ENCODE data around the gene CTDP1. TPM values are rescaled to one million over a fixed set of nuclear protein-coding genes. Genes with fewer than 3 reads are reported as not detected.

Gene CTDP1
- total and polyA plus RNA-seq, 9 of the 15 experiments (the other 6 are each of a cell fraction or from before 2014, with no cell fraction given), result 0.07 to 19.2 (median 4.0) TPM

GRCh38 chr18:79698668-79699335 lies 19.2 kb downstream of the CTDP1 start:
- no peak overlapping the region for H3K4me2 ChIP-seq (ENCODE audit: insufficient read depth, low read length)
- no TSS peak for BruUV-seq (replicated peaks)
- TF ChIP-seq NBN (IDR thresholded peaks at IDR 0.05; ENCODE audit: low read depth), result no peak
- TF ChIP-seq CREBBP (IDR thresholded peaks at IDR 0.05; ENCODE audit: low read depth, low read length), result no peak
- no peak for TF ChIP-seq ZNF444 (CRISPR knock-in tag; IDR thresholded peaks at IDR 0.05)
- no peak for TF ChIP-seq ADNP (tag; IDR thresholded peaks at IDR 0.05)
- no peak for TF ChIP-seq ZNF217 (CRISPR knock-in tag; IDR thresholded peaks at IDR 0.05)
- TF ChIP-seq SLC30A9 (CRISPR knock-in tag; IDR thresholded peaks at IDR 0.05), result no peak
- no peak for TF ChIP-seq PURB (CRISPR knock-in tag; IDR thresholded peaks at IDR 0.05; ENCODE audit: low read depth)
- TF ChIP-seq CHCHD3 (CRISPR knock-in tag; IDR thresholded peaks at IDR 0.05), result no peak
- no peak for TF ChIP-seq ZNF76 (CRISPR knock-in tag; IDR thresholded peaks at IDR 0.05; ENCODE audit: borderline replicate concordance)
- no peak for TF ChIP-seq MECOM (CRISPR knock-in tag; IDR thresholded peaks at IDR 0.05)
- TF ChIP-seq ZFPM2 (CRISPR knock-in tag; IDR thresholded peaks at IDR 0.05), result no peak
- no peak for TF ChIP-seq SMARCA4 (IDR thresholded peaks at IDR 0.05)
- TF ChIP-seq FOS (IDR thresholded peaks at IDR 0.05; ENCODE audit: extremely low read depth, insufficient read length), result no peak
- no peak for TF ChIP-seq ZNF586 (CRISPR knock-in tag; conservative IDR thresholded peaks at IDR 0.05)
- FAIRE-seq (no peak), ATAC-seq (no peak), DNase-seq (ENCODE audit: extremely low read depth in 1 of 4, low spot score in 3 of 4) (no peak)
- intact Hi-C loops (cut with micrococcal nuclease), result no loop called here
- CTCF ChIA-PET (ENCODE audit: low intra/inter-chr PET ratio), result no interaction called here
- H3K9ac ChIP-seq (ENCODE audit: insufficient read depth in 1 of 2, low read depth in 2 of 2, low read length in 2 of 2), result no peak overlapping the region
- H3K9me1 ChIP-seq (ENCODE audit: control insufficient read depth, insufficient read depth, low read length), result no peaks in the 10 kb centered on the region
- H3K27ac ChIP-seq (ENCODE audit: extremely low read depth, low read depth, low read length), result no peak overlapping the region
- WGBS (ENCODE audit: insufficient coverage, low coverage, missing lambda C conversion rate), result 96% methylated on average over 11 of the region's 14 CpGs
- no peaks in the 10 kb centered on the region for H3K4me1 ChIP-seq (replicated peaks in 1 of 2; ENCODE audit: control insufficient read depth in 2 of 2, insufficient read depth in 2 of 2, low read length in 2 of 2)
- H3K4me3 ChIP-seq, result no peak overlapping the region
- POLR2A ChIA-PET, result no interaction called here
- in situ Hi-C loops (cut with MboI), result no loop called here
- no peaks in the 10 kb centered on the region for H4K20me1 ChIP-seq (replicated peaks; ENCODE audit: control insufficient read depth, insufficient read depth, low read length)
- H3K79me2 ChIP-seq (ENCODE audit: control insufficient read depth, insufficient read depth, low read length), result no peaks in the 10 kb centered on the region
- peaks cover 40% of the 10 kb centered on the region; the same call in 1 of the 3 replicates for H3K36me3 ChIP-seq (ENCODE audit: control insufficient read depth, insufficient read depth, low read length)
- no peaks in the 10 kb centered on the region for H3K27me3 ChIP-seq (ENCODE audit: control insufficient read depth in 2 of 2, insufficient read depth in 2 of 2, low read length in 2 of 2)
- no peaks in the 10 kb centered on the region for H3K9me3 ChIP-seq (replicated peaks; ENCODE audit: control insufficient read depth, insufficient read depth, low read depth, low read length)
- no peak overlapping the region for H2AFZ ChIP-seq (ENCODE audit: low read depth, low read length)
